Activated naive CD4-positive, alpha-beta T cell treated with anti-CD3 and anti-CD28 coated beads, Interleukin-2, amount 10 ng/mL, durations not matched to agents 7 days and 5 days (primary cell): ENCODE data around the gene TMEM120B.

Experiments used
- CTCF ChIA-PET: fragments of 350-600 bp; sonication (Branson Sonifier 250); formaldehyde crosslinking; loops from one replicate; lab custom pipeline; 2021; ENCODE audit warnings: antibody characterized with exemption; lab: Charles Lee
- DNase-seq: peaks from one replicate; pipeline ENCODE4 v3.0.0-alpha.2; 2020
- H3K27ac Mint-ChIP-seq: one replicate; pipeline ENCODE4 v1.8.0; 2021; ENCODE audit warnings: mild to moderate bottlenecking, moderate library complexity, mixed read lengths
- H3K27me3 Mint-ChIP-seq: one replicate; pipeline ENCODE4 v1.8.0; 2021; ENCODE audit warnings: mild to moderate bottlenecking, mixed read lengths
- H3K36me3 Mint-ChIP-seq: one replicate; pipeline ENCODE4 v1.8.0; 2021; ENCODE audit warnings: mixed read lengths
- H3K4me1 Mint-ChIP-seq: one replicate; pipeline ENCODE4 v1.8.0; 2021; ENCODE audit warnings: mixed read lengths
- H3K4me3 Mint-ChIP-seq: one replicate; pipeline ENCODE4 v1.8.0; 2021; ENCODE audit warnings: mild to moderate bottlenecking, moderate library complexity, mixed read lengths
- H3K9me3 Mint-ChIP-seq: one replicate; pipeline ENCODE4 v1.8.0; 2021; ENCODE audit warnings: mixed read lengths

TMEM120B gene

DNA sequence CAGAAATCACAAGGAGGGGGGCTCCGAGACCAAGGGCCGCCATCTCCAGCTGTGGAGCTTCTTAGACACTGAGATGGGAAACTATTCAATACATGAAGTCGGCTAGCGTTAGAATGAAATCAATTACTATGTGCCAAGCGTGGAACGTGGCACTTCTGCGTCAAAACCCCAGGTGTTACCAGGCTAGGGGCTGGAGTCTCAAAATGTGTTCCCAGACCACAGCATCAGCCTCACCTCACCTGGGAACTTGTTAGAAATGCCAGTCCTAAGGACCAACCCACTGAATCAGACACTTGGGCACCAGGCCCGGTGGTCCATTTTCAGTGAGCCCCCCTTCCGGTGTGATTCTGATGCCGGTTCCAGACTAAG is 86.2 kb downstream of the TMEM120B start:
- H3K4me1 Mint-ChIP-seq: peaks cover 41% of the 10 kb centered on the region
- H3K9me3 Mint-ChIP-seq: no peaks in the 10 kb centered on the region
- CTCF ChIA-PET: interaction anchor here (1.1 to 14.1 kb wide), 2 partner anchors 11 to 90 kb away, joined by 4 to 575 read pairs; partner anchors contain the start of genes PSMD9 and SETD1B

DNA sequence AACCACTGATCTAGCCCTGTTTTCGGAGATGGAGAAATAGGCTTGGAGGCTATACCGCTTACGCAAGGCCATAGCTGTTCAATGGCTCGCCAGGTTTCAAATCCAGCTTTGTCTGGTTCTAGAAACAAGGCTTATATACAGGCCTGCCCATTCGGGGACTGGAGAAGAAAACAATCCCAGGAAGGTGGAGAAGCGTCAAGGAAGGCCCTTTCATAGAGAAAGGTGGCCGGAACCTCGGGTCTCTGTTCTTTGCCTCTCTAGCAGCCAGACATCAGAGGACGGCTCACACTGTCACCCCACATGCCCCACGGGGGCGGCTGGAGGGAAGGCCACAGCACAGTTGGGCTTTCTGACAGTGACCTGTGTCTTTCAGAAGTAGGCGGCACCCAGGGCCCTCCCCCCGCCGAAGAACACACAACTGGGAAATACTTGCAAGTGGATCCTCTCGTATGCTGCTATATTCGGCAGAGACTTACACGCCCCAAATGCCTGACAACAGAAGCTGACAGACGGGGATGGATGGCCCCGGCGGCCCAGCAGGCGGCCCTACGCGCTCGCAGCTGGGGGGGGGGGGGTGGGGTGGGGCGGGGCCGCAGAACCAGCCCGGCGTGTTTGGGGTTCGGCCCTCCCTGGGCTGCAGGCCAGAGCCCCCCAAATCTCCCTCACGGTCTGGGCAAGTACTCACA is 86.7 kb downstream of the TMEM120B start:
- peak; percentile 73 for DNase-seq
- Mint-ChIP-seq H3K27ac (peak overlapping the region; percentile 94), H3K27me3 (peaks cover 3% of the 10 kb centered on the region), H3K36me3 (peaks cover 42% of the 10 kb centered on the region), H3K9me3 (no peaks in the 10 kb centered on the region), H3K4me1 (peaks cover 40% of the 10 kb centered on the region), H3K4me3 (peak overlapping the region; percentile 83)
- CTCF ChIA-PET: interaction anchor here (1.1 to 14.1 kb wide), 2 partner anchors 10 to 16 kb away, joined by 3 to 575 read pairs; partner anchors contain the start of gene SETD1B

More for the DNA sequence above, 86.2 kb downstream of the TMEM120B start:
- peak overlapping the region; percentile 94 for H3K27ac Mint-ChIP-seq
- DNase-seq: no peak
- peaks cover 3% of the 10 kb centered on the region for H3K27me3 Mint-ChIP-seq
- H3K36me3 Mint-ChIP-seq: peaks cover 42% of the 10 kb centered on the region
- H3K4me3 Mint-ChIP-seq: peak overlapping the region; percentile 83

DNA sequence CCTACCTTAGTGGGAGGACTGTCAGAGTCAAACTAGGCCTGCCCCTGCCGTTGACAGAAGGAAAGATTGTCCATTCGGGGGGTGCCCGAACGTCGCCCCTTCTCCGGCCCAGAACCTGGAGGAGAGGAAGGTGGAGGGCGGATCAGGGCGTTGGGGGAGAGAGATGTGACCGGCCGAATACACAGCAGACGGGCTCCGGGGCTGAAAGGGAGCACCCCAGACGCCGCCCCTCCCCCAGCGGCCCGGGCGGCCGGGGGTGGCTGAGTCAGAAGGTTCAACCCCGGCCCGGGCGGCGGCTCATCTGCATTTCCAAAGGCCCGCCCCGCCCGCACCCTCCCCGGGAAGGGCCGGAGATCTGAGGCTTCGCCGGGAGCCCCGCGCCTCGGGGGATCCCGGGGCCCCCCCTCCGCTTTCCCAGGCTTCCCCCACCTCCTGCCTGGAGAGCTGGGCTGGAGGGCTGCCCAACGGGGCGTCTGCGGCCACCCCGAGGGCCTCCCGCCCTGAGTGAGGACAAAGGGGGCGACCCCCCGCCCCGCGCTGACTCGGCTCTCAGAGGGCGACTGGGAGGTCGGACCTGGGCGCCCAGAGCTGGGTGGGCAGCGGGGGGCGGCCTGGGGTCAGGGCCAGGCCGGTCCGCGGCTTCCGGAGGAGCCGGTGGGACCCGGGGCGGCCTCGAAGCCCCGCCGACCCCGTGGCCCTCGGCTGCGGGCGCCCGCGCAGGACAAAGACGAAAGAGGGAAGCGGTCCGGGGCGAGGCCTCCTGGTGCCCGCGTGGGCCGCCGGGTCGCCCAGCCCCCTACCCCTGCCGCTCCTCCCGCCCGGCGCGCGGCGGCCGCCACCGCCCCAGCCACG is 87.5 kb downstream of the TMEM120B start:
- Mint-ChIP-seq H3K4me3 (peak overlapping the region; percentile 83), H3K36me3 (peaks cover 44% of the 10 kb centered on the region), H3K27ac (peak overlapping the region; percentile 94), H3K9me3 (no peaks in the 10 kb centered on the region), H3K4me1 (peaks cover 32% of the 10 kb centered on the region), H3K27me3 (peaks cover 3% of the 10 kb centered on the region)
- CTCF ChIA-PET: interaction anchor here (1.1 to 14.1 kb wide), 2 partner anchors 9 to 17 kb away, joined by 3 to 575 read pairs; partner anchors contain the start of gene SETD1B
- peak; percentile 85 for DNase-seq

DNA sequence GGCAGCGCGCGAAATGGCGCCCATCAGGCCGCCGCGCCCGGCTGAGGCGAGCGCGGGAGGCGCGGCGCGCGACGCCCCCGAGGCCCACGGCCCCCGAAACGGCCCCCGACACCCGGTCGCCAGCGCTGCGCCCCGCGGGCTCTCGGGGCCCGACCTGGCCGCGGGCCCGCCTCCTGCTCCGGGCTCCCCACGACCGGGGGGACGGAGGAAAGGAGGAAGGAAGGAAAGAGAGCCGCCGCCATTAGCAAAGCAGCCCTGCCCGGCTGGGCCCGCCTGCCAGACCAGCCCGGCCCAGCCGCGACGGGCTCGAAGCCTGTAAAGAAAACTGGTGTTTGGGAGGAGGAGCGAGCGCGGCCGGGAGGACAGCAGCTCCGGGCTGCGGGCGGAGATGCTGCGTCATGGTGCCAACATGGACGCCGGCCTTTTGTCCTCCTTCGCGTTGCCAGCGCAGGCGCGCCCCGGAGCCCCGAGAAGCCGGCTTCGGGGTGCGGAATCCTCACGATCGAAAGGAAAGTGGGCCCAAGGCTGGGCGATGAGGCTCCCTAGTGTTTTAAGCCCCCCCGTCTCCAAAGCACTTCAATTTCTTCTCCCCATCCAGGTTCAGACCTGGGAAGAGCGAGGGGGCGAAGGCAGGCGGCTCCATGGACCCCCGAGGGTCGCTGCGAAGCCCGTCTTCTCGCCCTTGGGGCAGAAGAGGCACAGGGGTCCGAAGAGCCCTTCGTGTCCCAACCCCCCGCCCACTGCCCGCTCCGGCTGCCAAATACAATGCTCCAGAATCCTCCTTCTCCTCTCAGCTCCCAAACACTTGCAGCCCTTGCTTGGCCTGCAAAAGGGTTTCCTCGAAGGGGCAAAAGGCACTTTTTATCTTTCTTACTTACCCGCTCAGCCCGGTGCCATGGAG is 88.4 kb downstream of the TMEM120B start:
- CTCF ChIA-PET: interaction anchor here (1.6 to 16.5 kb wide), 3 partner anchors 4 to 87 kb away, joined by 5 to 575 read pairs (median 575); partner anchors contain the start of genes RHOF and SETD1B
- DNase-seq: peak; percentile 81
- H3K4me1 Mint-ChIP-seq: peaks cover 30% of the 10 kb centered on the region
- H3K9me3 Mint-ChIP-seq: no peaks in the 10 kb centered on the region
- H3K27ac Mint-ChIP-seq: peak overlapping the region; percentile 99
- peak overlapping the region; percentile 91 for H3K4me3 Mint-ChIP-seq
- H3K36me3 Mint-ChIP-seq: peaks cover 50% of the 10 kb centered on the region
- peaks cover 3% of the 10 kb centered on the region for H3K27me3 Mint-ChIP-seq

DNA sequence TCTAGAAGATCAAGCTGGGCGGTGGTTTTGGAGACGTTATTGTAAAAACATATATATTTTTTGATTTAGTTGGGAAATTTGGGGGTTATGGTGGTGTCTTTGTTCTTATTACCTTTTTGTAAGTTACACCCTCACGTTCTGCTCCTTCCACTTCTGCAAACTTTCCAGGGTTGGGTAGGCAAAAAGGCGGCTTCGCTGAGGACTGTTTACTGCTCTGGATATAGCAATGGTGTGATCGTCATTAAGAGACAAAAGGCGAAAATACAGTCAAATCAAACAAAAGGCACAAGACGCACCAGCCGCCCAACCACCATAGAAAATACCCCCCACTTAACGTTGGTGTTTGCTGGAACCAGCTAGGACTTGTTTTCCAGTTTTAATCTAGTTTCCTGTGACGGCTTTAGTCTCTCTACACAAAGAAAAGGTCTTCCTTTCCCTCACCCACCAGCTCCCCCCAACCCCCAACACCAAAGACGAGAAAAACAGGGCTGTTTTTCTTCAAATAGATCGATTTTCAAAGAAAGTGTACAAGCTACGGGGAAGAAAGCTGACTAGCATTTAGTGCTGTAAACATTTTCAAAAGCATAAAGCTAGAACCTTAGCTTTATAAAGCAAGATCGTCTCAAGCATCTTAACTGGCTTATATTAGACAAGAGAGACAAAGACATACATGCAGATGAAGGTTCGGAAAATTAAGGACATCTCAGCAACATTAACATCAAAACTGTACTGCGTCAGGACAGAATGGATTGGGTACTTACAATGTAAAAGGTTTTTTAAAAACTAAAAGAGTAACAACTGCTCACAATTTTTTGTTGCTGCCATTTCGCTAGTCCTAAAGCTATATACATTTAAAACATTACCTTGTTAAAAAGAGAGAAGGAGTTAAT is 89.3 kb downstream of the TMEM120B start:
- CTCF ChIA-PET: interaction anchor here (0.6 to 16.5 kb wide), 5 partner anchors 4 to 1406 kb away, joined by 3 to 575 read pairs (median 6); partner anchors contain the start of genes RHOF and SETD1B
- peak overlapping the region; percentile 91 for H3K4me3 Mint-ChIP-seq
- no peaks in the 10 kb centered on the region for H3K9me3 Mint-ChIP-seq
- peaks cover 3% of the 10 kb centered on the region for H3K27me3 Mint-ChIP-seq
- DNase-seq: peak; percentile 63
- H3K4me1 Mint-ChIP-seq: peaks cover 36% of the 10 kb centered on the region
- peaks cover 55% of the 10 kb centered on the region for H3K36me3 Mint-ChIP-seq
- peak overlapping the region; percentile 99 for H3K27ac Mint-ChIP-seq

DNA sequence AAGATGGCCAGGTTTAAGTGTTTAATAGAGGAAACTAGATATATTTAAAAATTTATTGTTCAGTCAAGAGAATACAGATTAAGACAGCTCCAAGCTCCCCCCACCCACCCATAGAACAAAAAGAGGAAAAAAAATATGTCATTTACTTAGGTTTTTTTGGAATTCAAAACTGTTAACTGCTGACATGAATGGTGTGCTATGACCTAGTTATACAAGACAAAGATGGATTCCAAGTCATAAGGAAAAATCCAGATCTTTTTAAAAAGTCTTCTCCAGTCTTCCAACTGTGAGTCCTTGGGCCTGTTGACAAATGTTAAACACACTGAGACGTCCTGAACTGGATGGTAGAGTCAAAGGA is 89.9 kb downstream of the TMEM120B start:
- Mint-ChIP-seq H3K36me3 (peaks cover 53% of the 10 kb centered on the region), H3K27ac (peak overlapping the region; percentile 99), H3K4me3 (peak overlapping the region; percentile 91), H3K4me1 (peaks cover 39% of the 10 kb centered on the region), H3K27me3 (peaks cover 3% of the 10 kb centered on the region), H3K9me3 (no peaks in the 10 kb centered on the region)
- no peak for DNase-seq
- CTCF ChIA-PET: interaction anchor here (1.6 to 16.5 kb wide), 4 partner anchors 5 to 85 kb away, joined by 5 to 575 read pairs (median 290); partner anchors contain the start of genes RHOF and SETD1B

DNA sequence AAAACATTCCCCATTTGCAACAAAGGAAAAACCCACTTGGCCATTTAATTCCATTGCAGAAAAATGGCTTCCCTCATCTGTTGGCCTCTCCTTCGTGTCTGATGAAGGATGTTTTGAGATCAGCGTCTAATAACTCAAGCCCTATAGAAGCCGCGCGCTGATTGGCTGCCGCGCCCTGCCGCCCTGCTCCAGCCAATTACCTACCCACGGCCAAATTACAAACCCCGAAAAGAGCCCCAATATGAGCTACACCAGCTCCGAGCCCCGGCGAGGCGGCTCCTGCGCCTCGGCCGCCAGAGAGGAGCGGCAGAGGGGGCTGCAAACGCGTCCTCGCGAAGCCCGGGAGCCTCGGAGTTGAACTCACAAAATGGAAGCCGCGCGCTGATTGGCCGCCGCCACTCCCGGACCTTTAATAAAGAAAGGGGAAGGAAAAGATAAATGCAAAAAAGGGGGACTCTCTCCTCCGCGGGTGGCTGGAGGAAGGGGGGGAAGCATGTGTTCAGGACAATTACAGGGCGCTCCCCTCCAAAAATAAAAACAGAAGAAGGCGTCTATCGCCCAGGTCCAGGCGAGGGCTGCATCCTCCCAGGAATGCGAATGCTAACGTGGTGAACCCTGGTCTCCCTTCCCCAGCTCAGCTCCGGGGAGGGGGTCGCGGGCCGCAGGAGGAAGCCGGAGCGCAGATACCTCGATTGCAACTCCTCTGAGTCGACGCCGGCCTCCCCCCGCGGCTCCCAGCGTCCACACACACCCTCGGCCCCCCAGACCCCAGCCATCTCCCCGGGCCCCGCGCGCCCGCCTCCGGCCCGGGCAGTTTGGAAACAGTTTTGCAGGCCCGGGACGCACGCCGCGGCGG is 90.5 kb downstream of the TMEM120B start:
- CTCF ChIA-PET: interaction anchor here (1.1 to 16.5 kb wide), 5 partner anchors 6 to 85 kb away, joined by 3 to 575 read pairs (median 6); partner anchors contain the start of genes RHOF and SETD1B
- H3K4me1 Mint-ChIP-seq: peaks cover 37% of the 10 kb centered on the region
- H3K27ac Mint-ChIP-seq: peak overlapping the region; percentile 99
- peaks cover 52% of the 10 kb centered on the region for H3K36me3 Mint-ChIP-seq
- no peaks in the 10 kb centered on the region for H3K9me3 Mint-ChIP-seq
- peak; percentile 94 for DNase-seq
- peak overlapping the region; percentile 91 for H3K4me3 Mint-ChIP-seq
- H3K27me3 Mint-ChIP-seq: peaks cover 3% of the 10 kb centered on the region

DNA sequence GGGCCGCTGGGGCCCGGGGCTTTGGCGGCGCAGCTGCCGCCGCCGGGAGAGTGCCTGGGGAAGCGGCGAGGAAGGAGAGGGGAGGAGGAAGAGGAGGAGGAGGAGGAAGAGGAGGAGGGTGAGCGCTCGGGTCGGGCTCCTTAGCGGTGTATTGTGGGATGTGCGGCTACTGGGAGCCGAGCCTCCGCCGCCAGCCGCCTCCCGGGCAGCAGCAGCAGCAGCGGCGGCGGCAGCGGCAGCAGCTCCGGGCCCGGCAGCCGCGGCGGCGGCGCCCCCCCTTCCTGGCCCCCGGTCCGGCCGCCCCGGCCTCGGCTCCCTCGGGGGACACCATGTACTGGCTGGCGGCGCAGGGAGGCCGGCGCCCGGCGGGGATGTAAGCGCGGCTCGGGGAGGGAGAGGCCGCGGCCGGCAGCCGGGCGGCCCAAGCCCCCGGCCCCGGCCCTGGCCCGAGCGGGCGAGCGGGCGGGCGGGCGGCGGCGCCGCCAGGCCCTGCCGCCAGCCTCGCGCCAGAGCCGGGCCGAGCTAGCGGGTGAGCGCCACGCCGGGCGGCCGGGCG is 91.4 kb downstream of the TMEM120B start, which contains the start of gene SETD1B:
Gene SETD1B (plus strand): TSS at position 149 of the 556 bp plus-strand sequence. CDS start 729 bp downstream, outside the sequence.
- peaks cover 35% of the 10 kb centered on the region for H3K4me1 Mint-ChIP-seq
- no peaks in the 10 kb centered on the region for H3K9me3 Mint-ChIP-seq
- H3K36me3 Mint-ChIP-seq: peaks cover 51% of the 10 kb centered on the region
- peak; percentile 65 for DNase-seq
- CTCF ChIA-PET: interaction anchor here (1.1 to 16.5 kb wide), 3 partner anchors 6 to 20 kb away, joined by 3 to 575 read pairs (median 575); partner anchors contain the start of genes RHOF and SETD1B
- peaks cover 3% of the 10 kb centered on the region for H3K27me3 Mint-ChIP-seq
- peak within 1 kb of the TSS; percentile 99 for H3K27ac Mint-ChIP-seq
- peak within 1 kb of the TSS; percentile 94 for H3K4me3 Mint-ChIP-seq

DNA sequence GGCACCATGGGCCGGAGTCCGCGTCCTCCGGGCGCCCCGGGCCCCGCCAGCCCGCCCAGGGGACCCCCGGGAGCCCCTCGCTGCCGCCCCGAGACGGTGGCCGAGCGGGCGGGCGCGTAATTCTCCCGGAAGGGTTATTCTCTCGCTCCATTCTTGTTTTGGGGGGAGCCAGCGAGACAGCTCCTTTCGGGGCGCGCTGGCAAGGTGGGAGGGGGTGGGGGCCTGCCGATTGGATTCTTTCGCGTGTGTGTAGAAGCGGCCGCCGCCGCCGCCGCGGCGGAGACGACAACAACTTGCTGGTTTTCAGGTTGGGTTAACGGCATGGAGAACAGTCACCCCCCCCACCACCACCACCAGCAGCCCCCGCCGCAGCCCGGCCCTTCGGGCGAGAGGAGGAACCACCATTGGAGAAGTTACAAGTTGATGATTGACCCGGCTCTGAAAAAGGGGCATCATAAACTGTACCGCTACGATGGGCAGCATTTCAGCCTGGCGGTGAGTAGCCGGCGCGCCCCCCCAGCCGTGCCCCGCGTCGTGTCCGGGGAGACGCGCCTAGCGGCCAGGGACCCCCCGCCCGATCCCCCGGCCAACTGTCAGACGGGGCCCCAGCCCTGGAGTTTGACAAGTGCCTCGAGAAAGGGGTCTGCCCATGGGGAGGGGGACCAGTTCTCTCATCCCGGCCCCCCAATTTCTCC is 92.0 kb downstream of the TMEM120B start:
- Mint-ChIP-seq H3K27me3 (peaks cover 3% of the 10 kb centered on the region), H3K9me3 (no peaks in the 10 kb centered on the region), H3K4me1 (peaks cover 36% of the 10 kb centered on the region), H3K4me3 (peak overlapping the region; percentile 94), H3K27ac (peak overlapping the region; percentile 99), H3K36me3 (peaks cover 51% of the 10 kb centered on the region)
- CTCF ChIA-PET: interaction anchor here (14.1 to 16.5 kb wide), 2 partner anchors 5 to 7 kb away, joined by 575 read pairs; partner anchors contain the start of genes RHOF and SETD1B
- DNase-seq: peak; percentile 67

DNA sequence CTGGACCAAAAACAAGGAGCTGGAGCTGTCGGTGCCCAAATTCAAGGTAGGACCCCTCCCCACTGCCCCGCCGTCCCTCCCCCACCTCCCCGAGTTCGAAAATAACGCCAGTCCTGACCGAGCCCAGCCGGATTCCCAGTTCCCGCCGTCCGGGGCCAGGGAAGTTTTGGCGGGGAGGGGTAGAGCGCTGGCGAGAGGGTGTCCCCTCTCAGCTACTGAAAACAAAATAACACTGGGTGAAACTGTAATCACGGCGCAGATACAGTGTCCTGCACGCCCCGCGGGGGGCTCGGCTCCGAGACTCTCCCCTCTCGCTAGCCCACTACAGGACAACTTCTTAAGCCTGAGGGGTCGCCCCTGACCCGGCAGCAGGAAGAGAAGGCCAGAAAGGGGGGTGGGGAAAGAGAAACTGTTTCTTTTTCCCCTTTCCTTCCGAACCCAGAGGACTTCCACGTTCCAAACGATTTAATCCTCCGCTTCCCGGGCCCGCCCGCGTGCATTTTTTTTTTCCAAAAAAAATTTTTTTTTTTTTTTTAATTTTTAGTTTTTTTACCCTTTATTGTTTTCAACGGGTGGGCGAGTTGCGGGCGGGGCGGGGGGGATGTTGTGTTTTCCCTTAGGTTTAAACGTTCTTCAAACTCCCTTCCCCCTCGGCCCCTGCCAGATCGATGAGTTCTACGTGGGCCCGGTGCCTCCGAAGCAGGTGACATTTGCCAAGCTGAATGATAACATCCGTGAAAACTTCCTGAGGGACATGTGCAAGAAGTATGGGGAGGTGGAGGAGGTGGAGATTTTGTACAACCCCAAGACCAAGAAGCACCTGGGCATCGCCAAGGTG is 92.8 kb downstream of the TMEM120B start:
- peak overlapping the region; percentile 94 for H3K4me3 Mint-ChIP-seq
- CTCF ChIA-PET: interaction anchor here (1.3 to 16.5 kb wide), 2 partner anchors 8 to 83 kb away, joined by 3 to 575 read pairs; partner anchors contain the start of genes PSMD9, RHOF and SETD1B
- H3K9me3 Mint-ChIP-seq: no peaks in the 10 kb centered on the region
- H3K27ac Mint-ChIP-seq: peak overlapping the region; percentile 99
- H3K4me1 Mint-ChIP-seq: peaks cover 39% of the 10 kb centered on the region
- H3K27me3 Mint-ChIP-seq: peaks cover 3% of the 10 kb centered on the region
- peaks cover 55% of the 10 kb centered on the region for H3K36me3 Mint-ChIP-seq
- DNase-seq: peak; percentile 34
